Panc1 (cell line): Measurements from ENCODE around the gene SIGLEC11. TPM values are rescaled to one million over a fixed set of nuclear protein-coding genes. Genes with fewer than 3 reads are reported as not detected.
"Not testable (repeated sequence)": the region's sequence is repeated elsewhere in the genome, so short reads cannot be mapped to it uniquely, and the experiment has no call there.

Experiments used
- ATAC-seq: fragments of 200-7000 bp; cut with Tn5 transposase; 2 replicates; pipeline ENCODE4 v1.9.1; 2020; ENCODE audit warnings: mild to moderate bottlenecking, moderate library complexity
- BruUV-seq: library from RNA; stranded (reverse); fragments of 400-500 nt; replicated peaks from 2 replicates; lab custom pipeline; 2021; lab: Mats Ljungman, UMichigan
- CTCF ChIA-PET: fragments of 300-600 bp; sonication (Branson Sonifier 250); formaldehyde crosslinking; loops from one replicate; lab custom pipeline; 2022; ENCODE audit warnings: antibody characterized with exemption; lab: Charles Lee
- POLR2A ChIA-PET: fragments of 300-600 bp; sonication (Branson Sonifier 250); formaldehyde crosslinking; loops from one replicate; lab custom pipeline; 2022; ENCODE audit warnings: antibody characterized with exemption; lab: Charles Lee
- DNase-seq: peaks from one replicate; pipeline ENCODE4 v3.0.0-alpha.2; 2010; ENCODE audit warnings: low read depth, low spot score
- H3K27ac ChIP-seq: 2 replicates; pipeline ENCODE4 v1.5.1; 2011; ENCODE audit warnings: mild to moderate bottlenecking, low read length, inconsistent platforms
- H3K27me3 ChIP-seq: fragments of 200-500 bp; sonication (Bioruptor generic); 2 replicates; pipeline ENCODE4 v1.6.0; 2014; ENCODE audit warnings: low read length, inconsistent platforms; ENCODE audit not compliant: control insufficient read depth, insufficient read depth
- H3K36me3 ChIP-seq: fragments of 200-500 bp; sonication (Bioruptor generic); 2 replicates; pipeline ENCODE4 v1.5.1; 2014; ENCODE audit warnings: inconsistent platforms, mild to moderate bottlenecking, low read length, moderate library complexity; ENCODE audit not compliant: control insufficient read depth, insufficient read depth
- H3K4me1 ChIP-seq: 2 replicates; pipeline ENCODE4 v1.5.1; 2011; ENCODE audit warnings: inconsistent platforms, mild to moderate bottlenecking, low read length, moderate library complexity; ENCODE audit not compliant: control insufficient read depth, insufficient read depth
- H3K4me3 ChIP-seq, 2 experiments: 2 replicates each; pipeline ENCODE4 v1.5.1; 2011 to 2012; ENCODE audit warnings: low read depth in 2 of 2, low read length in 2 of 2, mild to moderate bottlenecking in 2 of 2, inconsistent platforms in 1 of 2, moderate library complexity in 1 of 2
- H3K9me3 ChIP-seq: fragments of 200-500 bp; sonication (Bioruptor generic); 2 replicates; pipeline ENCODE4 v1.5.1; 2014; ENCODE audit warnings: low read depth, mild to moderate bottlenecking, inconsistent platforms, low read length, moderate library complexity; ENCODE audit not compliant: control insufficient read depth, insufficient read depth
- POLR2AphosphoS5 ChIP-seq: IDR thresholded peaks from 2 replicates; pipeline ENCODE4 v1.6.1; 2012; ENCODE audit warnings: mild to moderate bottlenecking, low read depth, low read length, moderate library complexity
- SIN3A ChIP-seq: IDR thresholded peaks from 2 replicates; pipeline ENCODE4 v1.6.1; 2012; ENCODE audit warnings: low read depth, mild to moderate bottlenecking, low read length, moderate library complexity, borderline replicate concordance; ENCODE audit not compliant: insufficient read depth
- TCF7L2 ChIP-seq: IDR thresholded peaks from 2 replicates; pipeline ENCODE4 v1.6.1; 2011; ENCODE audit warnings: mild to moderate bottlenecking, low read depth, low read length, inconsistent platforms
- in situ Hi-C: cut with HindIII; loops from 2 replicates; pipeline ENCODE4 v1.10.0; 2016; ENCODE audit warnings: low sequenced_read_pairs, low pct_unique_long_range_greater_than_20kb
- intact Hi-C: fragments of 100-400 bp; cut with micrococcal nuclease; formaldehyde crosslinking; loops from one replicate; pipeline ENCODE4 v1.10.0; 2022; ENCODE audit not compliant: unreplicated experiment
- total RNA-seq: library from RNA; stranded (reverse); gene quantifications from one replicate; pipeline ENCODE4 v1.2.1, GENCODE V29; 2021; ENCODE audit not compliant: unreplicated experiment
- TF ChIP-seq, protein P1 (sequence below), 2 experiments: IDR thresholded peaks; 2 replicates each; pipeline ENCODE4 v1.6.1; 2011 to 2012; ENCODE audit warnings: low read depth in 2 of 2, control low read depth in 1 of 2, low read length in 1 of 2, mild to moderate bottlenecking in 1 of 2, moderate library complexity in 1 of 2; ENCODE audit not compliant: insufficient read depth in 1 of 2
- TF ChIP-seq, protein P2 (sequence below): fragments of 450-650 bp; IDR thresholded peaks from 2 replicates; pipeline ENCODE4 v1.5.1; 2017; ENCODE audit warnings: mild to moderate bottlenecking

SIGLEC11 gene
- total RNA-seq, 1 experiment from 2014 or later = not detected

DNA sequence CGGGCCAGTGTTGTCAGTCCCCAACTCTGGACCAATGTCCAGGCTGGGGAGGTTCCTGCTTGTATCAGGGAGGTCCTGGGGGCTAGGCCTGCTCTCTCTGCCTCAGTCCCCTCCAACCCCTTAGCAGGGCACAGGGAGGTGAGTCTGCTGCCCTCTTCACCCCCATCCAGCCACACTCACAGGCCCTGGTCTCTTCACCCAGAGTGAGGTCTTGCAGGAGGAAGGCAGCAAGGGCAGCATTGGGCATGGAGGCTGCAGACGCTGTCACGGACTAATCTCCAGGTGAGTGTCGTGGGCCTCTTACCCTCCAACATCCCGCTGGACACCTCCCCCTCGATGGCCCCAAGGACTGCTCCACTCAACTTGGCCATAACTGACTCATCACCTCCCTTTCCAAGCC lies 11.9 kb upstream of the SIGLEC11 start:
- intact Hi-C loops (no loop called here), in situ Hi-C loops (no loop called here)
- Histone ChIP-seq H3K27me3 (no peaks in the 10 kb centered on the region), H3K4me3 (no peak overlapping the region), H3K9me3 (no peaks in the 10 kb centered on the region), H3K27ac (no peak overlapping the region), H3K4me1 (no peaks in the 10 kb centered on the region), H3K36me3 (no peaks in the 10 kb centered on the region)
- POLR2A ChIA-PET = no interaction called here
- CTCF ChIA-PET = no interaction called here
- DNase-seq (no peak), ATAC-seq (no peak)
- no peak for TF ChIP-seq SIN3A
- TF ChIP-seq POLR2AphosphoS5 = no peak
- TF ChIP-seq, protein P1, sequence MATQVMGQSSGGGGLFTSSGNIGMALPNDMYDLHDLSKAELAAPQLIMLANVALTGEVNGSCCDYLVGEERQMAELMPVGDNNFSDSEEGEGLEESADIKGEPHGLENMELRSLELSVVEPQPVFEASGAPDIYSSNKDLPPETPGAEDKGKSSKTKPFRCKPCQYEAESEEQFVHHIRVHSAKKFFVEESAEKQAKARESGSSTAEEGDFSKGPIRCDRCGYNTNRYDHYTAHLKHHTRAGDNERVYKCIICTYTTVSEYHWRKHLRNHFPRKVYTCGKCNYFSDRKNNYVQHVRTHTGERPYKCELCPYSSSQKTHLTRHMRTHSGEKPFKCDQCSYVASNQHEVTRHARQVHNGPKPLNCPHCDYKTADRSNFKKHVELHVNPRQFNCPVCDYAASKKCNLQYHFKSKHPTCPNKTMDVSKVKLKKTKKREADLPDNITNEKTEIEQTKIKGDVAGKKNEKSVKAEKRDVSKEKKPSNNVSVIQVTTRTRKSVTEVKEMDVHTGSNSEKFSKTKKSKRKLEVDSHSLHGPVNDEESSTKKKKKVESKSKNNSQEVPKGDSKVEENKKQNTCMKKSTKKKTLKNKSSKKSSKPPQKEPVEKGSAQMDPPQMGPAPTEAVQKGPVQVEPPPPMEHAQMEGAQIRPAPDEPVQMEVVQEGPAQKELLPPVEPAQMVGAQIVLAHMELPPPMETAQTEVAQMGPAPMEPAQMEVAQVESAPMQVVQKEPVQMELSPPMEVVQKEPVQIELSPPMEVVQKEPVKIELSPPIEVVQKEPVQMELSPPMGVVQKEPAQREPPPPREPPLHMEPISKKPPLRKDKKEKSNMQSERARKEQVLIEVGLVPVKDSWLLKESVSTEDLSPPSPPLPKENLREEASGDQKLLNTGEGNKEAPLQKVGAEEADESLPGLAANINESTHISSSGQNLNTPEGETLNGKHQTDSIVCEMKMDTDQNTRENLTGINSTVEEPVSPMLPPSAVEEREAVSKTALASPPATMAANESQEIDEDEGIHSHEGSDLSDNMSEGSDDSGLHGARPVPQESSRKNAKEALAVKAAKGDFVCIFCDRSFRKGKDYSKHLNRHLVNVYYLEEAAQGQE (IDR thresholded peaks at IDR 0.05; ENCODE audit: insufficient read depth in 1 of 2, low read depth in 2 of 2, low read length in 1 of 2) = no peak
- TF ChIP-seq, protein P2, sequence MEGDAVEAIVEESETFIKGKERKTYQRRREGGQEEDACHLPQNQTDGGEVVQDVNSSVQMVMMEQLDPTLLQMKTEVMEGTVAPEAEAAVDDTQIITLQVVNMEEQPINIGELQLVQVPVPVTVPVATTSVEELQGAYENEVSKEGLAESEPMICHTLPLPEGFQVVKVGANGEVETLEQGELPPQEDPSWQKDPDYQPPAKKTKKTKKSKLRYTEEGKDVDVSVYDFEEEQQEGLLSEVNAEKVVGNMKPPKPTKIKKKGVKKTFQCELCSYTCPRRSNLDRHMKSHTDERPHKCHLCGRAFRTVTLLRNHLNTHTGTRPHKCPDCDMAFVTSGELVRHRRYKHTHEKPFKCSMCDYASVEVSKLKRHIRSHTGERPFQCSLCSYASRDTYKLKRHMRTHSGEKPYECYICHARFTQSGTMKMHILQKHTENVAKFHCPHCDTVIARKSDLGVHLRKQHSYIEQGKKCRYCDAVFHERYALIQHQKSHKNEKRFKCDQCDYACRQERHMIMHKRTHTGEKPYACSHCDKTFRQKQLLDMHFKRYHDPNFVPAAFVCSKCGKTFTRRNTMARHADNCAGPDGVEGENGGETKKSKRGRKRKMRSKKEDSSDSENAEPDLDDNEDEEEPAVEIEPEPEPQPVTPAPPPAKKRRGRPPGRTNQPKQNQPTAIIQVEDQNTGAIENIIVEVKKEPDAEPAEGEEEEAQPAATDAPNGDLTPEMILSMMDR = no peak
- TF ChIP-seq TCF7L2 = no peak
- BruUV-seq = no TSS peak

DNA sequence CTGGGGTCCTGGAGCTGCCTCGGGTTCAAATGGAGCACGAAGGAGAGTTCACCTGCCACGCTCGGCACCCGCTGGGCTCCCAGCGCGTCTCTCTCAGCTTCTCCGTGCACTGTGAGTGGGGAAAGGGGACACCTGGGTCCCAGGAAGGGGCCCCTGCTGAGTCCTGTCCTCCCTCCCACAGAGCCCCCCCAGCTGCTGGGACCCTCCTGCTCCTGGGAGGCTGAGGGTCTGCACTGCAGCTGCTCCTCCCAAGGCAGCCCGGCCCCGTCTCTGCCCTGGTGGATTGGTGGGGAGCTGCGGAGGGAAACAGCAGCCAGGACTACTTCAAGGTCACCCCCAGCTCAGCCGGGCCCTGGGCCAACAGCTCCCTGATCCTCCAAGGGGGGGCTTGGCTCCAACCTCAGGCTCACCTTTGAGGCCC lies 11.0 kb upstream of the SIGLEC11 start:
- Histone ChIP-seq H3K4me1 (no peaks in the 10 kb centered on the region), H3K9me3 (no peaks in the 10 kb centered on the region), H3K27ac (no peak overlapping the region), H3K4me3 (no peak overlapping the region), H3K36me3 (no peaks in the 10 kb centered on the region), H3K27me3 (no peaks in the 10 kb centered on the region)
- BruUV-seq = no TSS peak
- TF ChIP-seq POLR2AphosphoS5 = no peak
- TF ChIP-seq, protein P2 = no peak
- TF ChIP-seq SIN3A = no peak
- TF ChIP-seq TCF7L2 = no peak
- TF ChIP-seq, protein P1 (IDR thresholded peaks at IDR 0.05; ENCODE audit: insufficient read depth in 1 of 2, low read depth in 2 of 2, low read length in 1 of 2) = no peak
- intact Hi-C loops (no loop called here), in situ Hi-C loops (no loop called here)
- no peak for DNase-seq
- no peak for ATAC-seq
- CTCF ChIA-PET = interaction anchor here (0.6 kb wide), 1 partner anchor 106 kb away, joined by 3 read pairs; no protein-coding TSS in a partner anchor
- POLR2A ChIA-PET = no interaction called here

DNA sequence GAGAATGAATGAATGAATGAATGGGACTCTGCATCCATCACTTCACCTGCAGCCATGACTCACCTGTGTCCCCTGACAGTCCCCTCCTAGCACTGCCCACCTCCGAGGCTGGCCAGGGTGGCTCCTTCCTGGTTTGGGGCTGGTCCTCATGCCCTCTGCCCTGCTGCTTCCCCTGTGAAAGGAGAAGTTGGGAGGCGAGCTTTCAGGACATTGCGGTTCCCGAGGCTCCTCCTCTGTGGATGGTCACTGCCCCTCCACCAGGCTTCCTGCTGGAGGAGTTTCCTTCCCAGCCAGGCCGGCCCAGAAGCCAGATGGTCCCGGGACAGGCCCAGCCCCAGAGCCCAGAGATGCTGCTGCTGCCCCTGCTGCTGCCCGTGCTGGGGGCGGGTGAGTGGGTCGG lies 8.4 kb upstream of the SIGLEC11 start:
- ATAC-seq = peak; percentile 46; the same call in 1 of the 2 replicates
- POLR2A ChIA-PET, in situ Hi-C loops: not testable (repeated sequence)

More for the DNA sequence above, 8.4 kb upstream of the SIGLEC11 start:
- DNase-seq, H3K27ac ChIP-seq, H3K4me1 ChIP-seq, H3K27me3 ChIP-seq, H3K4me3 ChIP-seq, CTCF ChIA-PET, BruUV-seq, H3K36me3 ChIP-seq, H3K9me3 ChIP-seq, intact Hi-C loops: not testable (repeated sequence)
